Measurements from ENCODE around the gene PRRC2B. TPM values are rescaled to one million over a fixed set of nuclear protein-coding genes. Genes with fewer than 3 reads are reported as not detected.

Gene PRRC2B
- total RNA-seq, 1 experiment from 2014 or later = 170 TPM

GRCh38 chr9:131391020-131391419 lies 2.9 kb upstream of the PRRC2B start:
- Histone ChIP-seq H3K9me2 (ENCODE audit: insufficient read depth) (no peaks in the 10 kb centered on the region), H3K27ac (ENCODE audit: low read depth, low read length) (no peak overlapping the region), H3K36me3 (ENCODE audit: control insufficient read depth in 1 of 2, insufficient read depth in 2 of 2, low read length in 2 of 2) (no peaks in the 10 kb centered on the region), H3K9ac (ENCODE audit: low read length) (no peak overlapping the region), H3K4me1 (ENCODE audit: control insufficient read depth in 1 of 2, insufficient read depth in 2 of 2, low read length in 2 of 2) (peaks cover 18 to 20% of the 10 kb centered on the region in 2 experiments), H3K9me3 (ENCODE audit: control insufficient read depth in 1 of 2, insufficient read depth in 1 of 2, low read depth in 1 of 2, low read length in 2 of 2) (no peaks in the 10 kb centered on the region), H3K79me2 (ENCODE audit: insufficient read depth, low read length) (peaks cover 17% of the 10 kb centered on the region), H2AFZ (ENCODE audit: low read depth, low read length, poor library complexity, severe bottlenecking) (no peak overlapping the region), H4K20me1 (ENCODE audit: insufficient read depth) (peaks cover 7% of the 10 kb centered on the region; the same call in 1 of the 2 replicates), H3K4me2 (ENCODE audit: low read length) (no peak overlapping the region), H3K4me3 (replicated peaks in 1 of 2; ENCODE audit: low read depth in 1 of 2, low read length in 2 of 2) (no peak overlapping the region), H3K27me3 (ENCODE audit: insufficient read depth, low read length) (no peaks in the 10 kb centered on the region)
- intact Hi-C loops (cut with micrococcal nuclease) = no loop called here
- TF ChIP-seq POLR2A (IDR thresholded peaks at IDR 0.05; ENCODE audit: borderline replicate concordance, extremely low read depth, insufficient read depth, insufficient read length) = no peak
- no peak for TF ChIP-seq ELF1 (IDR thresholded peaks at IDR 0.05; ENCODE audit: borderline replicate concordance, low read depth)
- TF ChIP-seq, protein P1, sequence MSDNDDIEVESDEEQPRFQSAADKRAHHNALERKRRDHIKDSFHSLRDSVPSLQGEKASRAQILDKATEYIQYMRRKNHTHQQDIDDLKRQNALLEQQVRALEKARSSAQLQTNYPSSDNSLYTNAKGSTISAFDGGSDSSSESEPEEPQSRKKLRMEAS (IDR thresholded peaks at IDR 0.05) = no peak
- TF ChIP-seq ZNF274 (IDR thresholded peaks at IDR 0.05; ENCODE audit: low read depth, low read length) = no peak
- no peak for TF ChIP-seq EGR1 (IDR thresholded peaks at IDR 0.05; ENCODE audit: low read depth)
- TF ChIP-seq ZFX (IDR thresholded peaks at IDR 0.05) = no peak
- no peak for TF ChIP-seq POLR2AphosphoS5 (IDR thresholded peaks at IDR 0.05; ENCODE audit: low read depth, low read length)
- no peak for TF ChIP-seq CBX3 (IDR thresholded peaks at IDR 0.05; ENCODE audit: low read depth)
- TF ChIP-seq RAD21 (IDR thresholded peaks at IDR 0.05; ENCODE audit: low read depth) = no peak
- TF ChIP-seq ATF3 (IDR thresholded peaks at IDR 0.05) = no peak
- TF ChIP-seq, protein P2, sequence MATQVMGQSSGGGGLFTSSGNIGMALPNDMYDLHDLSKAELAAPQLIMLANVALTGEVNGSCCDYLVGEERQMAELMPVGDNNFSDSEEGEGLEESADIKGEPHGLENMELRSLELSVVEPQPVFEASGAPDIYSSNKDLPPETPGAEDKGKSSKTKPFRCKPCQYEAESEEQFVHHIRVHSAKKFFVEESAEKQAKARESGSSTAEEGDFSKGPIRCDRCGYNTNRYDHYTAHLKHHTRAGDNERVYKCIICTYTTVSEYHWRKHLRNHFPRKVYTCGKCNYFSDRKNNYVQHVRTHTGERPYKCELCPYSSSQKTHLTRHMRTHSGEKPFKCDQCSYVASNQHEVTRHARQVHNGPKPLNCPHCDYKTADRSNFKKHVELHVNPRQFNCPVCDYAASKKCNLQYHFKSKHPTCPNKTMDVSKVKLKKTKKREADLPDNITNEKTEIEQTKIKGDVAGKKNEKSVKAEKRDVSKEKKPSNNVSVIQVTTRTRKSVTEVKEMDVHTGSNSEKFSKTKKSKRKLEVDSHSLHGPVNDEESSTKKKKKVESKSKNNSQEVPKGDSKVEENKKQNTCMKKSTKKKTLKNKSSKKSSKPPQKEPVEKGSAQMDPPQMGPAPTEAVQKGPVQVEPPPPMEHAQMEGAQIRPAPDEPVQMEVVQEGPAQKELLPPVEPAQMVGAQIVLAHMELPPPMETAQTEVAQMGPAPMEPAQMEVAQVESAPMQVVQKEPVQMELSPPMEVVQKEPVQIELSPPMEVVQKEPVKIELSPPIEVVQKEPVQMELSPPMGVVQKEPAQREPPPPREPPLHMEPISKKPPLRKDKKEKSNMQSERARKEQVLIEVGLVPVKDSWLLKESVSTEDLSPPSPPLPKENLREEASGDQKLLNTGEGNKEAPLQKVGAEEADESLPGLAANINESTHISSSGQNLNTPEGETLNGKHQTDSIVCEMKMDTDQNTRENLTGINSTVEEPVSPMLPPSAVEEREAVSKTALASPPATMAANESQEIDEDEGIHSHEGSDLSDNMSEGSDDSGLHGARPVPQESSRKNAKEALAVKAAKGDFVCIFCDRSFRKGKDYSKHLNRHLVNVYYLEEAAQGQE (IDR thresholded peaks at IDR 0.05; ENCODE audit: low read depth) = no peak
- TF ChIP-seq FOSL1 (IDR thresholded peaks at IDR 0.05; ENCODE audit: low read depth) = no peak
- TF ChIP-seq TCF7L2 (IDR thresholded peaks at IDR 0.05; ENCODE audit: borderline replicate concordance, extremely low read depth, insufficient read depth, insufficient read length) = no peak
- no peak for TF ChIP-seq CEBPB (IDR thresholded peaks at IDR 0.05; ENCODE audit: low read depth)
- no peak for ATAC-seq
- ChIA-PET CTCF (interaction anchor here (0.7 kb wide), 1 partner anchor 22 kb away, joined by 3 read pairs; no protein-coding TSS in a partner anchor), RAD21 (ENCODE audit: low non-redundant PET in 1 of 2, low total read pairs in 2 of 2, uncharacterized antibody in 2 of 2, unreplicated experiment in 2 of 2) (interaction anchor here in 1 of 2 experiments (0.6 kb wide), 1 partner anchor 129 kb away, joined by 3 read pairs; no protein-coding TSS in a partner anchor), POLR2A (no interaction called here)
- BruUV-seq (replicated peaks) = no TSS peak
- no peak for DNase-seq (ENCODE audit: low read depth, low spot score)

All from HCT116 (cell line).